Gastroesophageal sphincter (tissue), 3 donors: ENCODE data around the gene PCGF3.
"Not testable (repeated sequence)": the region's sequence is repeated elsewhere in the genome, so short reads cannot be mapped to it uniquely, and the experiment has no call there.

ENCODE experiments used
- CTCF ChIP-seq, 4 experiments: fragments of 200-600 bp in 2 of 4; fragments of 450-650 bp in 2 of 4; sonication (generic) in 1 of 4; IDR thresholded peaks; one replicate each; pipeline ENCODE4 v1.5.1; 2017 to 2019; ENCODE audit warnings: antibody characterized with exemption in 4 of 4, mild to moderate bottlenecking in 2 of 4, moderate library complexity in 2 of 4
- EP300 ChIP-seq: sonication (generic); formaldehyde crosslinking; IDR thresholded peaks from one replicate; pipeline ENCODE4 v1.6.1; 2017; ENCODE audit warnings: antibody characterized with exemption, mild to moderate bottlenecking
- POLR2A ChIP-seq, 2 donors: fragments of 450-650 bp; IDR thresholded peaks; one replicate each; pipeline ENCODE4 v1.6.1; 2017; ENCODE audit warnings: antibody characterized with exemption in 2 of 2, mild to moderate bottlenecking in 2 of 2, moderate library complexity in 1 of 2
- POLR2AphosphoS5 ChIP-seq: sonication (generic); formaldehyde crosslinking; IDR thresholded peaks from one replicate; pipeline ENCODE4 v1.6.1; 2017; ENCODE audit warnings: antibody characterized with exemption

GRCh38 chr4:694341-694940 is 11.2 kb upstream of the PCGF3 start:
- not testable (repeated sequence) for TF ChIP-seq CTCF (IDR thresholded peaks at IDR 0.05); POLR2AphosphoS5; POLR2A (IDR thresholded peaks at IDR 0.05); EP300
